Liver (tissue), 3 donors: ENCODE data around the gene COL6A3.

Source experiments
- FOXA1 ChIP-seq: IDR thresholded peaks from 2 replicates; pipeline ENCODE4 v1.6.1; 2016; ENCODE audit warnings: antibody characterized with exemption
- GABPA ChIP-seq, 2 donors: IDR thresholded peaks in 1 of 2; conservative IDR thresholded peaks in 1 of 2; 2 replicates each; pipeline ENCODE4 v1.6.1; 2016; ENCODE audit warnings: antibody characterized with exemption in 2 of 2, mild to moderate bottlenecking in 1 of 2, moderate library complexity in 1 of 2
- JUND ChIP-seq, 2 donors: IDR thresholded peaks; 2 replicates each; pipeline ENCODE4 v1.6.1; 2016; ENCODE audit warnings: antibody characterized with exemption in 2 of 2
- RAD21 ChIP-seq, 2 donors: IDR thresholded peaks; 2 replicates each; pipeline ENCODE4 v1.6.1; 2016; ENCODE audit warnings: antibody characterized with exemption in 2 of 2, mild to moderate bottlenecking in 2 of 2
- YY1 ChIP-seq: IDR thresholded peaks from 2 replicates; pipeline ENCODE4 v1.6.1; 2016; ENCODE audit warnings: antibody characterized with exemption, mild to moderate bottlenecking
- TF ChIP-seq, protein P1 (sequence below): fragments of 150-350 bp; IDR thresholded peaks from 2 replicates; pipeline ENCODE4 v1.5.1; 2017; ENCODE audit warnings: improper control_type of control experiment, low read depth, low read length; ENCODE audit not compliant: missing input control
- TF ChIP-seq, protein P2 (sequence below): IDR thresholded peaks from 2 replicates; pipeline ENCODE4 v1.6.1; 2016; ENCODE audit warnings: antibody characterized with exemption
- TF ChIP-seq, protein P3 (sequence below): IDR thresholded peaks from 2 replicates; pipeline ENCODE4 v1.6.1; 2016; ENCODE audit warnings: antibody characterized with exemption
- TF ChIP-seq, protein P4 (sequence below): IDR thresholded peaks from 2 replicates; pipeline ENCODE4 v1.6.1; 2016; ENCODE audit warnings: antibody characterized with exemption
- donor health status: healthy.
- donor health status: healthy.

DNA sequence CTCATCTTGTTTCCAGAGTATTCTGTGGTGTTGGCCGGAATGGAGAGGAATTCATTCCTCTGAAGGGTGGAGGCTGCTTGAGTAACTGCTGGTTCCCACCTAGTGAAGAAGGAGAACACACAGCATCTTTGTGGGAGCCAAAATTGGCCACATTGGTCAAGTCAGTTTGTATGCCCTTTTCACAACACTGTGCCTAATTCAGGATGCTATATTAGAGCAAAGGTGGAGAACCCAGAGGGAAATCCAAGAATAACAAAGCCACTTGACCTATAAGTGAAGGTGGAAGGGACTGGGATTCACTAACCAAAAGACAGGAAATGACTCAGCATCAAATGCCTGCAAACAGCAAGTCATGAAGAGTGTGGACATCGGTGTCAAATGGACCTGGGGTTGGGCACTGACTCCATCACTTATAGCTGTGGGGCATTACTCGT is 45.8 kb upstream of the COL6A3 start:
- TF ChIP-seq, protein P1, sequence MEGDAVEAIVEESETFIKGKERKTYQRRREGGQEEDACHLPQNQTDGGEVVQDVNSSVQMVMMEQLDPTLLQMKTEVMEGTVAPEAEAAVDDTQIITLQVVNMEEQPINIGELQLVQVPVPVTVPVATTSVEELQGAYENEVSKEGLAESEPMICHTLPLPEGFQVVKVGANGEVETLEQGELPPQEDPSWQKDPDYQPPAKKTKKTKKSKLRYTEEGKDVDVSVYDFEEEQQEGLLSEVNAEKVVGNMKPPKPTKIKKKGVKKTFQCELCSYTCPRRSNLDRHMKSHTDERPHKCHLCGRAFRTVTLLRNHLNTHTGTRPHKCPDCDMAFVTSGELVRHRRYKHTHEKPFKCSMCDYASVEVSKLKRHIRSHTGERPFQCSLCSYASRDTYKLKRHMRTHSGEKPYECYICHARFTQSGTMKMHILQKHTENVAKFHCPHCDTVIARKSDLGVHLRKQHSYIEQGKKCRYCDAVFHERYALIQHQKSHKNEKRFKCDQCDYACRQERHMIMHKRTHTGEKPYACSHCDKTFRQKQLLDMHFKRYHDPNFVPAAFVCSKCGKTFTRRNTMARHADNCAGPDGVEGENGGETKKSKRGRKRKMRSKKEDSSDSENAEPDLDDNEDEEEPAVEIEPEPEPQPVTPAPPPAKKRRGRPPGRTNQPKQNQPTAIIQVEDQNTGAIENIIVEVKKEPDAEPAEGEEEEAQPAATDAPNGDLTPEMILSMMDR, result no peak
- TF ChIP-seq, protein P2, sequence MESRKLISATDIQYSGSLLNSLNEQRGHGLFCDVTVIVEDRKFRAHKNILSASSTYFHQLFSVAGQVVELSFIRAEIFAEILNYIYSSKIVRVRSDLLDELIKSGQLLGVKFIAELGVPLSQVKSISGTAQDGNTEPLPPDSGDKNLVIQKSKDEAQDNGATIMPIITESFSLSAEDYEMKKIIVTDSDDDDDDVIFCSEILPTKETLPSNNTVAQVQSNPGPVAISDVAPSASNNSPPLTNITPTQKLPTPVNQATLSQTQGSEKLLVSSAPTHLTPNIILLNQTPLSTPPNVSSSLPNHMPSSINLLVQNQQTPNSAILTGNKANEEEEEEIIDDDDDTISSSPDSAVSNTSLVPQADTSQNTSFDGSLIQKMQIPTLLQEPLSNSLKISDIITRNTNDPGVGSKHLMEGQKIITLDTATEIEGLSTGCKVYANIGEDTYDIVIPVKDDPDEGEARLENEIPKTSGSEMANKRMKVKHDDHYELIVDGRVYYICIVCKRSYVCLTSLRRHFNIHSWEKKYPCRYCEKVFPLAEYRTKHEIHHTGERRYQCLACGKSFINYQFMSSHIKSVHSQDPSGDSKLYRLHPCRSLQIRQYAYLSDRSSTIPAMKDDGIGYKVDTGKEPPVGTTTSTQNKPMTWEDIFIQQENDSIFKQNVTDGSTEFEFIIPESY, result no peak
- TF ChIP-seq, protein P3, sequence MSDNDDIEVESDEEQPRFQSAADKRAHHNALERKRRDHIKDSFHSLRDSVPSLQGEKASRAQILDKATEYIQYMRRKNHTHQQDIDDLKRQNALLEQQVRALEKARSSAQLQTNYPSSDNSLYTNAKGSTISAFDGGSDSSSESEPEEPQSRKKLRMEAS, result no peak
- TF ChIP-seq RAD21 (IDR thresholded peaks at IDR 0.05) (no peak), FOXA1 (no peak), YY1 (no peak), GABPA (IDR thresholded peaks at IDR 0.05 in 1 of 2, conservative IDR thresholded peaks at IDR 0.05 in 1 of 2) (no peak), JUND (IDR thresholded peaks at IDR 0.05) (no peak)
- TF ChIP-seq, protein P4, sequence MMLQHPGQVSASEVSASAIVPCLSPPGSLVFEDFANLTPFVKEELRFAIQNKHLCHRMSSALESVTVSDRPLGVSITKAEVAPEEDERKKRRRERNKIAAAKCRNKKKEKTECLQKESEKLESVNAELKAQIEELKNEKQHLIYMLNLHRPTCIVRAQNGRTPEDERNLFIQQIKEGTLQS, result no peak
